ENCODE results near the gene HPS1. TPM values are rescaled to one million over a fixed set of nuclear protein-coding genes. Genes with fewer than 3 reads are reported as not detected.

Gene HPS1
- total and polyA plus RNA-seq, 10 of the 15 experiments (the other 5 are each of a cell fraction or from before 2014, with no cell fraction given): 27.1 to 138 (median 54.8) TPM

DNA sequence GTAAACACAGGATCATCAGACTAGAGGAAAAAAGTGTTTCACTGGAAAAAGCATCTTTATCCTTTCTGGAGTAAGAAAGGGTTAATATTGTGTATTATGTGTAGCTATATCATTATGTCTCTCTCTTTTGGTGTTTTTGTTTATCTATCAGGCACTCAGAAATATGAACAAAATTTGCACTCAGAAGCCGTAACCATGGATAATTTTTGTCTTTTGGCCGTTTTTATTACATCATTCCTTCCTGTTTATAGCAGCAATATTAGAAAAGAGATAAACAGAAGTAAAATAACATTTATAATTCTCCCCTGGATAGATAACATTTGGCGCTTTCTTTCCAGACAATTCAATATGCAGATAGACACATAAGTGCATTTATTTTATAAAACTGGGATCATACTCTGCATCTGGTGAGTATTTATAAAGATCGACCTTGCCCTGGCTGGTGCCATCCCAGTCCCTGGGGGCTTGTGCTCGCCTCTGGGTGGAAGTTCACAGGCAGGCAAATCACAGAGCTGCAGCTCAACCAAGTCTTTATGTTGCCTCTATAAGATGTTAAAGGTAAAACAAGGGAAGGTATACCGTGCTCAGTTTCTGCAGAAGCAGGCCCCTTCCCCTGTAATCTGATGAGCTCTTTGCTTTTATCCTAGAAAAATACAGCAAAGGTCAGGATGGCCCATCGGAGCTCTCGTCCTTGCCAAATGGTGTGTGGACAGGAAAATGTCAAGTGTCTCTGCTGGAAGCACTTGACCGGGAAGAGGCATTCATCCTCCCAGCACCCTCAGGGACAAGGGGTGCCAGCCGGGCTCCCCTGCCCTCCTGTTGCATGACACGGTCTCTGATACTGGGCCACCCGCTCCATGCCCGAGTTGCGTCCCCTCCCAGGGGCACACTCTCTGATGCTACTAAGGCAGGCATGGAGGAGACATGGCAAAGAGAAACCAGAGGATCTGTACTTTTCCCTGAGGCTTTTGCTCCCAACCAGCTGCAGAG is 75.6 kb downstream of the HPS1 start:
- no peak overlapping the region for H3K4me3 ChIP-seq
- no peak overlapping the region for H2AFZ ChIP-seq (ENCODE audit: control insufficient read depth, low read depth, low read length)
- no peak for ATAC-seq
- 58% methylated on average over 14 of the region's 14 CpGs for WGBS (ENCODE audit: insufficient coverage, insufficient replicate concordance, low lambda C conversion rate, missing lambda C conversion rate)
- H3K9ac ChIP-seq (ENCODE audit: control insufficient read depth, insufficient read depth, low read length): no peak overlapping the region
- no peak for DNase-seq (ENCODE audit: low read depth, low spot score)
- no peak overlapping the region for H3K27ac ChIP-seq (ENCODE audit: control insufficient read depth, insufficient read depth)
- intact Hi-C loops (cut with micrococcal nuclease; ENCODE audit: unreplicated experiment): no loop called here
- TF ChIP-seq KDM1A (IDR thresholded peaks at IDR 0.05; ENCODE audit: borderline replicate concordance): no peak
- TF ChIP-seq POU2F2 (IDR thresholded peaks at IDR 0.05; ENCODE audit: borderline replicate concordance, low read depth, low read length): no peak
- TF ChIP-seq KLF5 (IDR thresholded peaks at IDR 0.05; ENCODE audit: partially characterized antibody): no peak
- TF ChIP-seq TCF7 (IDR thresholded peaks at IDR 0.05; ENCODE audit: borderline replicate concordance): no peak
- TF ChIP-seq, protein P1, sequence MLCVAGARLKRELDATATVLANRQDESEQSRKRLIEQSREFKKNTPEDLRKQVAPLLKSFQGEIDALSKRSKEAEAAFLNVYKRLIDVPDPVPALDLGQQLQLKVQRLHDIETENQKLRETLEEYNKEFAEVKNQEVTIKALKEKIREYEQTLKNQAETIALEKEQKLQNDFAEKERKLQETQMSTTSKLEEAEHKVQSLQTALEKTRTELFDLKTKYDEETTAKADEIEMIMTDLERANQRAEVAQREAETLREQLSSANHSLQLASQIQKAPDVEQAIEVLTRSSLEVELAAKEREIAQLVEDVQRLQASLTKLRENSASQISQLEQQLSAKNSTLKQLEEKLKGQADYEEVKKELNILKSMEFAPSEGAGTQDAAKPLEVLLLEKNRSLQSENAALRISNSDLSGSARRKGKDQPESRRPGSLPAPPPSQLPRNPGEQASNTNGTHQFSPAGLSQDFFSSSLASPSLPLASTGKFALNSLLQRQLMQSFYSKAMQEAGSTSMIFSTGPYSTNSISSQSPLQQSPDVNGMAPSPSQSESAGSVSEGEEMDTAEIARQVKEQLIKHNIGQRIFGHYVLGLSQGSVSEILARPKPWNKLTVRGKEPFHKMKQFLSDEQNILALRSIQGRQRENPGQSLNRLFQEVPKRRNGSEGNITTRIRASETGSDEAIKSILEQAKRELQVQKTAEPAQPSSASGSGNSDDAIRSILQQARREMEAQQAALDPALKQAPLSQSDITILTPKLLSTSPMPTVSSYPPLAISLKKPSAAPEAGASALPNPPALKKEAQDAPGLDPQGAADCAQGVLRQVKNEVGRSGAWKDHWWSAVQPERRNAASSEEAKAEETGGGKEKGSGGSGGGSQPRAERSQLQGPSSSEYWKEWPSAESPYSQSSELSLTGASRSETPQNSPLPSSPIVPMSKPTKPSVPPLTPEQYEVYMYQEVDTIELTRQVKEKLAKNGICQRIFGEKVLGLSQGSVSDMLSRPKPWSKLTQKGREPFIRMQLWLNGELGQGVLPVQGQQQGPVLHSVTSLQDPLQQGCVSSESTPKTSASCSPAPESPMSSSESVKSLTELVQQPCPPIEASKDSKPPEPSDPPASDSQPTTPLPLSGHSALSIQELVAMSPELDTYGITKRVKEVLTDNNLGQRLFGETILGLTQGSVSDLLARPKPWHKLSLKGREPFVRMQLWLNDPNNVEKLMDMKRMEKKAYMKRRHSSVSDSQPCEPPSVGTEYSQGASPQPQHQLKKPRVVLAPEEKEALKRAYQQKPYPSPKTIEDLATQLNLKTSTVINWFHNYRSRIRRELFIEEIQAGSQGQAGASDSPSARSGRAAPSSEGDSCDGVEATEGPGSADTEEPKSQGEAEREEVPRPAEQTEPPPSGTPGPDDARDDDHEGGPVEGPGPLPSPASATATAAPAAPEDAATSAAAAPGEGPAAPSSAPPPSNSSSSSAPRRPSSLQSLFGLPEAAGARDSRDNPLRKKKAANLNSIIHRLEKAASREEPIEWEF (IDR thresholded peaks at IDR 0.05; ENCODE audit: insufficient replicate concordance, low read depth, low read length): no peak
- TF ChIP-seq HDAC6 (IDR thresholded peaks at IDR 0.05; ENCODE audit: unreplicated experiment): no peak
- no peak for TF ChIP-seq CBFB (IDR thresholded peaks at IDR 0.05; ENCODE audit: low read depth)
- no TSS peak for BruUV-seq (replicated peaks)
- FAIRE-seq: no peak
- no peaks in the 10 kb centered on the region for H3K27me3 ChIP-seq (replicated peaks in 1 of 2; ENCODE audit: control insufficient read depth in 2 of 2, insufficient read depth in 2 of 2, low read length in 1 of 2)
- ChIA-PET POLR2A (no interaction called here), RAD21 (ENCODE audit: unreplicated experiment) (no interaction called here), SMC1A (ENCODE audit: uncharacterized antibody, unreplicated experiment) (no interaction called here), CTCF (interaction anchor here (0.6 kb wide), 1 partner anchor 51 kb away, joined by 3 read pairs; no protein-coding TSS in a partner anchor)
- H4K20me1 ChIP-seq (ENCODE audit: control insufficient read depth, insufficient read depth): no peaks in the 10 kb centered on the region
- H3K4me2 ChIP-seq (ENCODE audit: control insufficient read depth, insufficient read depth): no peak overlapping the region
- no peaks in the 10 kb centered on the region for H3K4me1 ChIP-seq (ENCODE audit: control insufficient read depth, insufficient read depth, low read length)
- in situ Hi-C loops (cut with MboI): no loop called here
- H3K79me2 ChIP-seq (ENCODE audit: control insufficient read depth, insufficient read depth, low read length): no peaks in the 10 kb centered on the region
- H3K9me3 ChIP-seq (replicated peaks; ENCODE audit: control insufficient read depth, insufficient read depth, low read length): no peaks in the 10 kb centered on the region
- no peaks in the 10 kb centered on the region for H3K36me3 ChIP-seq (ENCODE audit: control insufficient read depth in 2 of 2, insufficient read depth in 2 of 2, low read length in 1 of 2)
